KOPT-K1 (cell line): ENCODE data around the gene NFIC.

Experiments used
- H3K27ac ChIP-seq: fragments of 200-600 bp; sonication (generic); 2 replicates; pipeline ENCODE4 v1.5.1; 2016; ENCODE audit warnings: antibody characterized with exemption, mild to moderate bottlenecking, low read depth, low read length; ENCODE audit not compliant: poor library complexity, severe bottlenecking
- H3K36me3 ChIP-seq: fragments of 200-600 bp; sonication (generic); 2 replicates; pipeline ENCODE4 v1.5.1; 2017; ENCODE audit warnings: antibody characterized with exemption, mild to moderate bottlenecking, low read length, moderate library complexity; ENCODE audit not compliant: insufficient read depth
- H3K9me3 ChIP-seq: fragments of 200-600 bp; sonication (generic); 2 replicates; pipeline ENCODE4 v1.5.1; 2017; ENCODE audit warnings: antibody characterized with exemption, low read length, mild to moderate bottlenecking; ENCODE audit not compliant: insufficient read depth, poor library complexity, severe bottlenecking

Gene NFIC

DNA sequence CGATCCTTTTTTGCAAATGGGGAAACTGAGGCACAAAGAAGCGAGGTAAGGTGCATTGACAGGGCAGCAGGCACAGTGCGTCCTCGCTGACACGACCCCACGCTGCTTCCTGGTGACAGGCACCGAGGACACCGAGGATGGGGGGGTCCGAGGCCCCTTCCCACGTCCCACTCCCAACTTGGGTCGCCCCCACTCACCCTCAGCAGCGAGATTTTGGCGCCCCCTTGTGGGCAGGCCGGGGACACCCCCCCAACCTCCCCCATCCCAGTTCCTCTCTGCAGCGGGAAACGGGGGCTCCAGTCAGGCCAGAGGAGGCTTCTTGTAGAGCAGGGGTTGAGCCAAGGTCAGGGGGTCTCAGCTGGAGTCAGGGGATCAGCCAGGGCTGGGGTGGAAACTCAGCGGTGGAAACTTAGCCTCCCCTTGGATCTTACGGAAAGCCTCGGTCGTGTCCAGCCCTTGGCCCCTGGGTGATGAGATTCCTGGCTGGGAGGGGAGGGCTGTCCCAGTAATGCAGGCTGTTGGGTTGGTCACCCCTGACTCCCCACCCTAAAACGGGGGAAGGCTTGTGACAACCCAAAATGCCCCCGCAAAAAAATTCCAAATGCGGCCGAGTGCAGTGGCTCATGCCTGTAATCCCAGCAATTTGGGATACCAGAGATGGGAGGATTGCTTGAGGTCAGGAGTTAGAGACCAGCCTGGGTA is 105.7 kb downstream of the NFIC start:
- no peak overlapping the region for H3K27ac ChIP-seq
- H3K36me3 ChIP-seq = peaks cover 29% of the 10 kb centered on the region; the same call in 1 of the 2 replicates
- peaks cover 10% of the 10 kb centered on the region for H3K9me3 ChIP-seq

DNA sequence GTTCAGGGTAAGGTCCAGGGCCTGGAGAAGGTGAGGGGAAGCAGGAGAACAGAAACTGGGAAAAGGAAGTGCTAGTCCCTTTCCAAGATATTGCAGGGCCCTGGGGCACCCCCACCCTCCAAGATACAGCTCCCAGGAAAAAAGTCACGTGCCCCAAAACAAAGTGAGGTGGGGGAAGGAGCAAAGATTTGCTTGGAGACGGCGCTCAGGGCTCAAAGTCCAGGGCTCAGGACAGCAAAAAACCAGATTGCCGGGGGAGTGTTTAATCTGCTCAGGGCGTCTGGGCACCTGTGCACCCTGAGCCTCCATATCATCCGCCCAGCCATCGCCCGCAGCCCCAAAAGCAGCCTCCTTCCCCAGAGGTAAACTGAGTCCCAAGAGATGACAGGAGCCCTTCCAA is 107.6 kb downstream of the NFIC start:
- Histone ChIP-seq H3K27ac (no peak overlapping the region), H3K9me3 (no peaks in the 10 kb centered on the region), H3K36me3 (peaks cover 29% of the 10 kb centered on the region; the same call in 1 of the 2 replicates)

- Histone ChIP-seq H3K9me3 (no peaks in the 10 kb centered on the region), H3K36me3 (peaks cover 29% of the 10 kb centered on the region; the same call in 1 of the 2 replicates), H3K27ac (no peak overlapping the region)
Measured at GRCh38 chr19:3474614-3475013, 108.2 kb downstream of the NFIC start.

DNA sequence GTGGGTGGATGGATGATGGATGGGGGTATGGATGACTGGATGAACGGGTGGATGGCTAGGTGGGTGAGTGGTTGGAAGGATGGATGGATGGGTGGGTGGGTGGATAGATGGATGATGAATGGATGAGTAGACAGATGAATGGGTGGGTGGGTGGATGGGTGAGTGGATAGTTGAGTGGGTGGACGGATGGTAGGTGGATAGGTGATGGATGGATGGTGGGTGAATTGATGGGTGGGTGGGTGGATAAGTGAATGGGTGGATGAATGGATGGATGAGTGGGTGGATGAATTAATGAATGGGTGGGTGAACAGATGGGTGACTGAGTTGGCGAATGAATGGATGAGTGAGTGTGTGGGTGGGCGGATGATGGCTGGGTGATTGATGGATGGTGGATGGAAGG is 109.1 kb downstream of the NFIC start:
- Histone ChIP-seq H3K27ac (no peak overlapping the region), H3K36me3 (peaks cover 29% of the 10 kb centered on the region; the same call in 1 of the 2 replicates), H3K9me3 (no peaks in the 10 kb centered on the region)

DNA sequence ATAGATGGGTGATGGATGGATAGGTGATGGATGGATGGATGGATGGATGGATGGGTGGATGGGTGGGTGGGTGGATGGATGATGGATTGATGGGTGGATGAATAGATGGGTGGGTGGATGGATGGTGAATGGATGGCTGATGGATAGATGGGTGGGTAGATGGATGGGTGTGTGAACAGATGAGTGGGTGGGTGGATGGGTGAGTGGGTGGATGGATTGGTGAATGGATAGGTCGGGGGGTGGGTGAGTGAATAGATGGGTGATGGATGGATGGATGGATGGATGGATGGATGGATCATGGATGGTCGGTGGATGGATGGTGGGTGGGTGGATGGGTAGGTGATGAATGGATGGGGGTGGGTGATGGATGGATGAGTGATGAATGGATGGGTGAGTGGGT is 110.4 kb downstream of the NFIC start:
- Histone ChIP-seq H3K27ac (no peak overlapping the region), H3K9me3 (no peaks in the 10 kb centered on the region), H3K36me3 (peaks cover 29% of the 10 kb centered on the region; the same call in 1 of the 2 replicates)

- Histone ChIP-seq H3K27ac (peak overlapping the region; percentile 73), H3K9me3 (no peaks in the 10 kb centered on the region), H3K36me3 (peaks cover 29% of the 10 kb centered on the region; the same call in 1 of the 2 replicates)
Measured at GRCh38 chr19:3477506-3477905, 111.1 kb downstream of the NFIC start.

DNA sequence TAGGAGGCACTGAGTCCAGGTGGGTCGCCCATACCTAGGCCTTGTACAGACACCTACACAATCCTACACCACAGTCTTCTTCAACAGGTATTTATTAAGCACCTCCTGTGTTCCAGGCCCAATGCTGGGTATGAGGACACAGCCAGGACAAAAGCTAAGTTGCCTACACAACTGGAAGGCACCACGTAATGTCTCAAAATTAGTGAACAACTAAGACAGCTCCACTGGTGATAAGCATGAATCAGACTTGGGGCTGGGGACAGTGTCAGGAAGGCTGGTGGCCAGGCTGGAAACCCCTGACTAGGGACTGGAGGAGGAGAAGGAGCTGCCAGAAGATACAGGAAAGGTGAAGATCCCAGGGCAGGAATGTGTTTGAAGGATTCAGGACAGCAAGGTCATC is 111.6 kb downstream of the NFIC start:
- Histone ChIP-seq H3K27ac (peak overlapping the region; percentile 73), H3K9me3 (no peaks in the 10 kb centered on the region), H3K36me3 (peaks cover 29% of the 10 kb centered on the region; the same call in 1 of the 2 replicates)

GRCh38 chr19:3478409-3479176 is 112.2 kb downstream of the NFIC start:
- peak overlapping the region; percentile 73 for H3K27ac ChIP-seq
- no peaks in the 10 kb centered on the region for H3K9me3 ChIP-seq
- peaks cover 29% of the 10 kb centered on the region; the same call in 1 of the 2 replicates for H3K36me3 ChIP-seq

DNA sequence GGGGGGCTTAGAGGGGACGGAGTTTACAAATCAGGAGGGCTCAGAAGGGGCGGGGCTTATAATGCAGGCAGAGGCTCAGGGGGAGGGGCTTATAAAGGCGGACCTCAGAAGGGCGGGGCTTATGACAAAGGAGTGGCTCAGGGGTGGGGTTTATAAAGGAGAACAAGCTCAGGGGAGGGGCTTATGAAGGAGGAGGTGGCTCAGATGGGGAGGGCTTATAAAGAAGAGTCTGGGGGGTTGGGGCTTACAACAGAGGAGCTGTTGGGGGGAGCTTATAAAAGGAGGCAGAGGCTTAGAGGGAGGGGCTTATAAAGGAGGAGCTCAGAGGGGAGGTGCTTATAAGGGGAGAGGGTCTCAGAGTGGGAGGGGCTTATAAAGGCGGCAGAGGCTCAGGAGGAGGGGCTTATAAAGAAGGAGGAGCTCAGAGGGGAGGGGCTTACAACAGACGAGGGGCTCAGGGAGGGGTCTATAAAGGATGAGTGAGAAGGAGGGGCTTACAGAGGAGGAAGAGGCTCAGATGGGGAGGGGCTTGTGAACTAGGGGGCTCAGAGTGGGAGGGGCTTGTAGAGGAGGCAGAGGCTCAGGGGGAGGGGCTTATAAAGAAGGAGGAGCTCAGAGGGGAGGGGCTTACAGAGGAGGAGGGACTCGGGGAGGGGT is 112.9 kb downstream of the NFIC start:
- H3K9me3 ChIP-seq = no peaks in the 10 kb centered on the region
- H3K36me3 ChIP-seq = peaks cover 23% of the 10 kb centered on the region; the same call in 1 of the 2 replicates
- H3K27ac ChIP-seq = peak overlapping the region; percentile 73

GRCh38 chr19:3479834-3480215 is 113.4 kb downstream of the NFIC start:
- Histone ChIP-seq H3K27ac (peak overlapping the region; percentile 73), H3K9me3 (no peaks in the 10 kb centered on the region), H3K36me3 (peaks cover 18% of the 10 kb centered on the region; the same call in 1 of the 2 replicates)

DNA sequence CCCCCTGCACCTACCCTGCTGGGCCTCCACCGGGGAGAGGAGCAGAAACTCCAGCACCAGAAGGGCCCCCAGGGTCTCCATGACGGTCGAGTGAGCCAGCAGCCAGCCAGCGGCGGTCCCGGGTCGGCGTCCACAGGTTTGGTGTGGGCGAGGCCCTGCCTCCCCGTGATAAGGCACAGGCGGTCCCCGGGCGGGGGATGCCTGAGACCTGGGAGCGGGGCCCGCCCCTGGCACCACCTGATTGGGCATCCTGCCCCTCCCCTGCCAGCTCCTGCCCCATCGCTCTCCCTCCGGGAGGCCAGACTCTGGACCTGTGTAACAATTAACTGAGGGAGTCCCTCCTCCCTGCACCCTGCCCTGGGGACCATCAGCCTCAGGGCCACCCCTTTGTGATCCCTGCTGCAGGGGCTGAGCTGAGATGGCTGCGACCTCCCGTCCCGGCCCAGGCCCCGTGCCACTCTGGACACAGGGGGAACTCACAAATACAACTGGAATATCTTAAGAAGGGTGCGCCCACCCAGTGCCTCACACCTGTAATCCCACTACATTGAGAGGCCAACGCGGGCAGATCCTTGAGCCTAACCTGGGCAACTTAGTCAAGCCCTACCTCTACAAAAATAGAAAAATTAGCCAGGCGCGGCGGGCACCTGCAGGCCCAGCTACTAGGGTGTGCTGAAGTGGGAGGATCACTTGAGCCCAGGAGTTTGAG is 114.2 kb downstream of the NFIC start, which contains the start of gene SMIM24:
TSS of gene SMIM24 (minus strand) at position 143 of the 709 bp plus-strand sequence. CDS start at position 81, 62 bp downstream.
- peaks cover 11% of the 10 kb centered on the region; the same call in 1 of the 2 replicates for H3K36me3 ChIP-seq
- H3K9me3 ChIP-seq = no peaks in the 10 kb centered on the region
- peak within 1 kb of the TSS; percentile 73 for H3K27ac ChIP-seq

DNA sequence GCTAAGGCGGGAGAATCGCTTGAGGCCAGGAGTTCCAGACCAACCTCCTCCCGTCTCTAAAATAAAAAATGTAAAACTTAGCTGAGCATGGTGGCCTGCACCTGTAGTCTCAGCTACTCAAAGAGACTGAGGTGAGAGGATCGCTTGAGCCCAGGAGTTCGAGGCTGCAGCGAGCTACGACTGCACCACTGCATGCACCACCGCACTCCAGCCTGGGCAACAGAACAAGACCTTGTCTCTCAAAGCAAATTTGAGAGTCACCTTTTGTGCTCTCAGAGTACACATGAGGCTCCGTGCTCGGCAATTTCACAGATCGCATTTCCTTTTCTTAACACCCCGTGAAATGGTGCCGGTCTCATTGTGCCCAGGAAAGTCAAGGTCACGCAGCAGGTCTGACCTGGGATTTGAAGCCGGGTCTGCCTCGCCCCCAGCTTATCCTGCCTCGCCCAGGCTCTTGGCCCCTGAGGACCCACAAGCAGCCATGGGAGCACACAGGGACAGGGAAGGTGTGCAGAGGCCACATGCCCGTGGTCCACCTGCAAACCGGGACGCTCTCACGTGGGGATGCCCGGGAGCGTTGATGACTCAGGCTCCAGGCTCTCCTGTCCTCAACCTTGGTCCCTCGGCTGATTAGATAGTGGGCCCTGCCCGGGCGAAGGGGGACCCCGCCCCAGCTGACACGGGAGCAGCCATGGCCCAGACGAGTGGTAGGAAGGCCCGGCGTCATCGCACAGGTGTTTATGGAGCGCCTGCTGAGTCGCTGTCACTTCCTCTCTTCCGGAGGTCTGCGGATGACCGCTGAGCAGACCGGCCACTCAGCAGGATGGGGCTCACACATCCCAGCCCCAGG is 115.1 kb downstream of the NFIC start:
- H3K9me3 ChIP-seq = no peaks in the 10 kb centered on the region
- no peak overlapping the region for H3K27ac ChIP-seq
- H3K36me3 ChIP-seq = peaks cover 1% of the 10 kb centered on the region; the same call in 1 of the 2 replicates

- H3K27ac ChIP-seq = no peak overlapping the region
- no peaks in the 10 kb centered on the region for H3K9me3 ChIP-seq
- H3K36me3 ChIP-seq = no peaks in the 10 kb centered on the region
Measured at GRCh38 chr19:3482507-3483225, 116.3 kb downstream of the NFIC start.
